Upper lobe of left lung (tissue), 4 donors: ENCODE measurements around the gene VPS13D.

ENCODE experiments used
- EP300 ChIP-seq, 4 donors: sonication (generic); formaldehyde crosslinking; IDR thresholded peaks; one replicate each; pipeline ENCODE4 v1.5.1; 2017; ENCODE audit warnings: antibody characterized with exemption in 4 of 4, control low read depth in 2 of 4
- POLR2AphosphoS5 ChIP-seq, 2 donors: sonication (generic); formaldehyde crosslinking; IDR thresholded peaks; one replicate each; pipeline ENCODE4 v1.5.1; 2017; ENCODE audit warnings: antibody characterized with exemption in 2 of 2
- TF ChIP-seq, protein P1 (sequence below), 6 experiments: fragments of 450-650 bp in 4 of 6; fragments of 200-600 bp in 2 of 6; sonication (generic) in 2 of 6; IDR thresholded peaks; one replicate each; pipeline ENCODE4 v1.5.1; 2016 to 2019; ENCODE audit warnings: antibody characterized with exemption in 6 of 6

- no peak for TF ChIP-seq EP300 (IDR thresholded peaks at IDR 0.05)
- TF ChIP-seq POLR2AphosphoS5 (IDR thresholded peaks at IDR 0.05): no peak
- TF ChIP-seq, protein P1, sequence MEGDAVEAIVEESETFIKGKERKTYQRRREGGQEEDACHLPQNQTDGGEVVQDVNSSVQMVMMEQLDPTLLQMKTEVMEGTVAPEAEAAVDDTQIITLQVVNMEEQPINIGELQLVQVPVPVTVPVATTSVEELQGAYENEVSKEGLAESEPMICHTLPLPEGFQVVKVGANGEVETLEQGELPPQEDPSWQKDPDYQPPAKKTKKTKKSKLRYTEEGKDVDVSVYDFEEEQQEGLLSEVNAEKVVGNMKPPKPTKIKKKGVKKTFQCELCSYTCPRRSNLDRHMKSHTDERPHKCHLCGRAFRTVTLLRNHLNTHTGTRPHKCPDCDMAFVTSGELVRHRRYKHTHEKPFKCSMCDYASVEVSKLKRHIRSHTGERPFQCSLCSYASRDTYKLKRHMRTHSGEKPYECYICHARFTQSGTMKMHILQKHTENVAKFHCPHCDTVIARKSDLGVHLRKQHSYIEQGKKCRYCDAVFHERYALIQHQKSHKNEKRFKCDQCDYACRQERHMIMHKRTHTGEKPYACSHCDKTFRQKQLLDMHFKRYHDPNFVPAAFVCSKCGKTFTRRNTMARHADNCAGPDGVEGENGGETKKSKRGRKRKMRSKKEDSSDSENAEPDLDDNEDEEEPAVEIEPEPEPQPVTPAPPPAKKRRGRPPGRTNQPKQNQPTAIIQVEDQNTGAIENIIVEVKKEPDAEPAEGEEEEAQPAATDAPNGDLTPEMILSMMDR (IDR thresholded peaks at IDR 0.05): no peak
Measured at GRCh38 chr1:12434686-12435085, 204.9 kb downstream of the VPS13D start.
